ENCODE measurements around the gene FSTL4.

FSTL4 gene

DNA sequence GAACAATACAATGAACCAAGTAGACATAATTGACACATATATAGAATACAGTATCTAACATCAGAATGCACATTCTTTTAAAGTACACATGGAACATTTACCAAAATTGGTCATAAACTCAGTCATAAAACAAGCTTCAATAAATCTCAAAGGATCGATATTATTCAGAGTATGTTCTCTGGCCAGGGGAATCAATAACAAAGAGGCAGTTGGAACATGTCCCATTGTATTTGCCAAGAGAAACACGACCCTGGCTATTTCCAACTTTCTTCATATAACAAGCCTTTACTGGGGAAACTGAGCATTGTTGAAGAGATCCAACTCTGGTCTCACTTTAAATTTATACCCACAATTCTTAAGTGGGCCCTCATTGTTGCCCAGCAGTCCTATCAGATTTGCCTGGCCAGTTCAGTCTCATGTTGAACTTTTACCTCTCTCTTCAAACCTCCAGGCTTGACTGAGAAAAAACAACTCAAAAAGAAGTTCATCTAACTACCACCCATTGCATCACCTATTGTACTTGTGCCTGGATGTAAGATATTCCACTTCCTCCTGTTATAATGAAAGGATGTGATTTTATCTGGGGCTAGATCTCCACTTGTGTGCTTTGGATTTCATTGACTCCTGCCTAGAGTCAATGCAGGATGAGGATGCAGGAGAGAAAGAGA is 398.1 kb downstream of the FSTL4 start:
- no peaks in the 10 kb centered on the region for H4K20me1 ChIP-seq (ENCODE audit: insufficient read depth, low read length)
- TF ChIP-seq EZH2phosphoT487 (IDR thresholded peaks at IDR 0.05; ENCODE audit: low read length), result no peak
- TF ChIP-seq EZH2 (optimal IDR thresholded peaks at IDR 0.05; ENCODE audit: low read depth, low read length), result no peak
- TF ChIP-seq, protein P1, sequence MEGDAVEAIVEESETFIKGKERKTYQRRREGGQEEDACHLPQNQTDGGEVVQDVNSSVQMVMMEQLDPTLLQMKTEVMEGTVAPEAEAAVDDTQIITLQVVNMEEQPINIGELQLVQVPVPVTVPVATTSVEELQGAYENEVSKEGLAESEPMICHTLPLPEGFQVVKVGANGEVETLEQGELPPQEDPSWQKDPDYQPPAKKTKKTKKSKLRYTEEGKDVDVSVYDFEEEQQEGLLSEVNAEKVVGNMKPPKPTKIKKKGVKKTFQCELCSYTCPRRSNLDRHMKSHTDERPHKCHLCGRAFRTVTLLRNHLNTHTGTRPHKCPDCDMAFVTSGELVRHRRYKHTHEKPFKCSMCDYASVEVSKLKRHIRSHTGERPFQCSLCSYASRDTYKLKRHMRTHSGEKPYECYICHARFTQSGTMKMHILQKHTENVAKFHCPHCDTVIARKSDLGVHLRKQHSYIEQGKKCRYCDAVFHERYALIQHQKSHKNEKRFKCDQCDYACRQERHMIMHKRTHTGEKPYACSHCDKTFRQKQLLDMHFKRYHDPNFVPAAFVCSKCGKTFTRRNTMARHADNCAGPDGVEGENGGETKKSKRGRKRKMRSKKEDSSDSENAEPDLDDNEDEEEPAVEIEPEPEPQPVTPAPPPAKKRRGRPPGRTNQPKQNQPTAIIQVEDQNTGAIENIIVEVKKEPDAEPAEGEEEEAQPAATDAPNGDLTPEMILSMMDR (IDR thresholded peaks at IDR 0.05; ENCODE audit: low read length), result no peak

DNA sequence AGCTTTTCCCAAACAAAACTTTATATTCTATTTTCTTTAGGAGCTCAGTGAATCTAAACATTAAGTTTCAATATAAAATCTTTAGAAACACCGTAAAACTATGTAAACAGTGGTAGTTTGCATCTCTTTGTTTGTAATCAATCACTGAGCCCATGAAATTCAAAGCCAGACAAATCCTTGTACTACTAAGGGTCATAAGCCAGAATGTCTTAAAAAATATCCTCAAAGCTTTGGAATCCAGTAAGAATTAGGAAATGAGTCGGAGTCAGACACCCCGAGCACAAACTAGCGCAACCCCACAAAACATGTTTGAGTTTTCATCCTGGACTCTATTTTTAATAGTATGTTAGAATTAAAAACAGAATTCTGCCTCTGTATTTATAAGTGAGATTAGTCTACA is 406.7 kb downstream of the FSTL4 start:
- H3K4me2 ChIP-seq (ENCODE audit: low read depth, low read length), result no peak overlapping the region
- no peak overlapping the region for H3K9ac ChIP-seq (ENCODE audit: low read length)
- no peak overlapping the region for H2AFZ ChIP-seq (ENCODE audit: low read length)
- H3K9me3 ChIP-seq (replicated peaks; ENCODE audit: insufficient read depth, low read length), result no peaks in the 10 kb centered on the region
- no peaks in the 10 kb centered on the region for H3K9me2 ChIP-seq (replicated peaks; ENCODE audit: insufficient read depth, low read length)
- no peaks in the 10 kb centered on the region for H3K27me3 ChIP-seq (replicated peaks; ENCODE audit: insufficient read depth, low read length)
- no peaks in the 10 kb centered on the region for H3K36me3 ChIP-seq (replicated peaks; ENCODE audit: insufficient read depth, low read length)
- H4K20me1 ChIP-seq (ENCODE audit: insufficient read depth, low read length), result no peaks in the 10 kb centered on the region
- TF ChIP-seq EZH2phosphoT487 (IDR thresholded peaks at IDR 0.05; ENCODE audit: low read length) (no peak), EZH2 (optimal IDR thresholded peaks at IDR 0.05; ENCODE audit: low read depth, low read length) (no peak)
- TF ChIP-seq, protein P1 (IDR thresholded peaks at IDR 0.05; ENCODE audit: low read length), result no peak
- 0 out of 2 replicates have a peak, but pooled peaks cover 5% of the 10 kb centered on the region for H3F3A ChIP-seq (ENCODE audit: insufficient read depth, low read length)
- no peak overlapping the region for H3K27ac ChIP-seq (ENCODE audit: low read length)
- H3K79me2 ChIP-seq (ENCODE audit: low read length), result no peaks in the 10 kb centered on the region
- H3K4me1 ChIP-seq (ENCODE audit: low read length), result peaks cover 20% of the 10 kb centered on the region
- H3K4me3 ChIP-seq (ENCODE audit: low read length), result no peak overlapping the region
- no peak for DNase-seq

More for the DNA sequence above, 398.1 kb downstream of the FSTL4 start:
- H3K4me2 ChIP-seq (ENCODE audit: low read depth, low read length), result no peak overlapping the region
- H3K4me3 ChIP-seq (ENCODE audit: low read length), result no peak overlapping the region
- peaks cover 7% of the 10 kb centered on the region for H3K4me1 ChIP-seq (ENCODE audit: low read length)
- no peaks in the 10 kb centered on the region for H3F3A ChIP-seq (ENCODE audit: insufficient read depth, low read length)
- H3K9ac ChIP-seq (ENCODE audit: low read length), result no peak overlapping the region
- H3K36me3 ChIP-seq (replicated peaks; ENCODE audit: insufficient read depth, low read length), result no peaks in the 10 kb centered on the region
- no peaks in the 10 kb centered on the region for H3K79me2 ChIP-seq (ENCODE audit: low read length)
- no peaks in the 10 kb centered on the region for H3K9me3 ChIP-seq (replicated peaks; ENCODE audit: insufficient read depth, low read length)
- DNase-seq, result no peak
- no peaks in the 10 kb centered on the region for H3K9me2 ChIP-seq (replicated peaks; ENCODE audit: insufficient read depth, low read length)
- H3K27me3 ChIP-seq (replicated peaks; ENCODE audit: insufficient read depth, low read length), result no peaks in the 10 kb centered on the region
- no peak overlapping the region for H2AFZ ChIP-seq (ENCODE audit: low read length)
- no peak overlapping the region for H3K27ac ChIP-seq (ENCODE audit: low read length)

DNA sequence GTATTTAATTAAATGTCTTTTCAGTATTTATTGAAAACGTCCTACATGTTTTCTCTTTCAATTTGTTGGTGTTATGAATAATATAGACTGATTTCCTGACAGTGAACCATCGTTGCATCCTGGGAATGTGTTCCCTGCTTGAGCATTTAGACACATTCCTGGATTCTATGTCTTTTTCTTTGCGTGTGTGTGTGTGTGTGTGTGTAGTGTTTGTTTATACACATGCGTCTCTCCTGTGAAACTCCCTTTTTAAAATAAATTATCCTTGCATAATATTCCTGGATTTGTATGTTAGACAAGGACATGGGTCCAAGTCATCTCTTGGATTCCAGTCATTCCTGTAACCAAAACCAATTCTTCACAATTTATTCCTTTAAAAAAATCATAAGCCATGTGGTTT is 407.1 kb downstream of the FSTL4 start:
- H3F3A ChIP-seq (ENCODE audit: insufficient read depth, low read length), result 0 out of 2 replicates have a peak, but pooled peaks cover 5% of the 10 kb centered on the region
- H3K36me3 ChIP-seq (replicated peaks; ENCODE audit: insufficient read depth, low read length), result no peaks in the 10 kb centered on the region
- no peaks in the 10 kb centered on the region for H3K79me2 ChIP-seq (ENCODE audit: low read length)
- H3K9me3 ChIP-seq (replicated peaks; ENCODE audit: insufficient read depth, low read length), result no peaks in the 10 kb centered on the region
- H3K9ac ChIP-seq (ENCODE audit: low read length), result no peak overlapping the region
- H3K4me2 ChIP-seq (ENCODE audit: low read depth, low read length), result no peak overlapping the region
- H2AFZ ChIP-seq (ENCODE audit: low read length), result no peak overlapping the region
- TF ChIP-seq EZH2 (optimal IDR thresholded peaks at IDR 0.05; ENCODE audit: low read depth, low read length), result no peak
- TF ChIP-seq EZH2phosphoT487 (IDR thresholded peaks at IDR 0.05; ENCODE audit: low read length), result no peak
- TF ChIP-seq, protein P1 (IDR thresholded peaks at IDR 0.05; ENCODE audit: low read length), result no peak
- H3K9me2 ChIP-seq (replicated peaks; ENCODE audit: insufficient read depth, low read length), result no peaks in the 10 kb centered on the region
- peaks cover 20% of the 10 kb centered on the region for H3K4me1 ChIP-seq (ENCODE audit: low read length)
- no peak overlapping the region for H3K4me3 ChIP-seq (ENCODE audit: low read length)
- no peak overlapping the region for H3K27ac ChIP-seq (ENCODE audit: low read length)
- no peak for DNase-seq
- no peaks in the 10 kb centered on the region for H3K27me3 ChIP-seq (replicated peaks; ENCODE audit: insufficient read depth, low read length)
- no peaks in the 10 kb centered on the region for H4K20me1 ChIP-seq (ENCODE audit: insufficient read depth, low read length)
